ENCODE measurements around the gene CSTF2T. TPM values are rescaled to one million over a fixed set of nuclear protein-coding genes. Genes with fewer than 3 reads are reported as not detected.

CSTF2T gene
- total RNA-seq, 1 donor from 2014 or later = 15.3 TPM

DNA sequence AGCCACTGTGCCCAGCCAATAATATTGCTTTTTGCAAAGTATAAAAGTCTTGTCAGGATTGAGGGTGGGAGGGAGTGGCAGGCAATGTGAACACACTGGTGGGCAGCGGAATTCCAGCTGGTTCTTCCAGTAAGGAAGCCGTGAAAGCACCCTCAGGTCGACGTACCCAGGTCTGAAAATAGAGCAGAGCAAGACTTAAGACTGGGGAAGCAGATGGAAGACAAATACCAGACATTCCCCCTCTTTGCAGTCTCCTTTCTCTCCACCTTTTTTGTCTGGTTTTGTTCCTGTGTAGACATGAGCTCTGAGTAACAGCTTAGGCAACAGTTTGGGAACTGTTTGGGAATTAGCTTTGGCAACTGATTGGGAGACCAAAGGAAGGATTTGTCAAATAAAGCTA lies 17.6 kb upstream of the CSTF2T start:
- no peaks in the 10 kb centered on the region for H3K36me3 ChIP-seq
- TF ChIP-seq, protein P1, sequence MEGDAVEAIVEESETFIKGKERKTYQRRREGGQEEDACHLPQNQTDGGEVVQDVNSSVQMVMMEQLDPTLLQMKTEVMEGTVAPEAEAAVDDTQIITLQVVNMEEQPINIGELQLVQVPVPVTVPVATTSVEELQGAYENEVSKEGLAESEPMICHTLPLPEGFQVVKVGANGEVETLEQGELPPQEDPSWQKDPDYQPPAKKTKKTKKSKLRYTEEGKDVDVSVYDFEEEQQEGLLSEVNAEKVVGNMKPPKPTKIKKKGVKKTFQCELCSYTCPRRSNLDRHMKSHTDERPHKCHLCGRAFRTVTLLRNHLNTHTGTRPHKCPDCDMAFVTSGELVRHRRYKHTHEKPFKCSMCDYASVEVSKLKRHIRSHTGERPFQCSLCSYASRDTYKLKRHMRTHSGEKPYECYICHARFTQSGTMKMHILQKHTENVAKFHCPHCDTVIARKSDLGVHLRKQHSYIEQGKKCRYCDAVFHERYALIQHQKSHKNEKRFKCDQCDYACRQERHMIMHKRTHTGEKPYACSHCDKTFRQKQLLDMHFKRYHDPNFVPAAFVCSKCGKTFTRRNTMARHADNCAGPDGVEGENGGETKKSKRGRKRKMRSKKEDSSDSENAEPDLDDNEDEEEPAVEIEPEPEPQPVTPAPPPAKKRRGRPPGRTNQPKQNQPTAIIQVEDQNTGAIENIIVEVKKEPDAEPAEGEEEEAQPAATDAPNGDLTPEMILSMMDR (IDR thresholded peaks at IDR 0.05) = no peak
- no peak overlapping the region for H3K4me3 ChIP-seq
- intact Hi-C loops (cut with DNase I) = no loop called here
- no peak overlapping the region for H3K27ac ChIP-seq
- no peaks in the 10 kb centered on the region for H3K27me3 ChIP-seq
- H3K9me3 ChIP-seq = no peaks in the 10 kb centered on the region
- no peaks in the 10 kb centered on the region for H3K4me1 ChIP-seq
- DNase-seq (no peak), ATAC-seq (no peak)

DNA sequence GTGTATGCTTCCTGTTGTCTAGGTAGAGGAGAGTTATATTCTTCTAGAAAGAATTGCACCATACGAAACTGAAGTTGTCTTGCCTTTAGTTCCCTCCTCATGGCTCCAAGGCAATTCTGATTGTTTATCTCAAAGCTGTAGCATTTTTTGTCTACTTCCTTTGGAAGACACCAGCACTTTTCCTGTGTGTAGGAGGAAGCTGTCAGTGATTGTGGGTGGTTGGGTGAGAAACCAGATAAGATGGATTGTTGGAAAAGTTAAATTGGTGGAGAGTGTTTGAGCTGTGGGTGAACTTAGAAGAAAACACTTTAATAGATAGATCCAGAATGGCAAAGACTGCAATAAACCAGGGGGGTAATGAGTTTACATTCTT lies 12.1 kb upstream of the CSTF2T start:
- Histone ChIP-seq H3K4me3 (no peak overlapping the region), H3K27me3 (no peaks in the 10 kb centered on the region)

DNA sequence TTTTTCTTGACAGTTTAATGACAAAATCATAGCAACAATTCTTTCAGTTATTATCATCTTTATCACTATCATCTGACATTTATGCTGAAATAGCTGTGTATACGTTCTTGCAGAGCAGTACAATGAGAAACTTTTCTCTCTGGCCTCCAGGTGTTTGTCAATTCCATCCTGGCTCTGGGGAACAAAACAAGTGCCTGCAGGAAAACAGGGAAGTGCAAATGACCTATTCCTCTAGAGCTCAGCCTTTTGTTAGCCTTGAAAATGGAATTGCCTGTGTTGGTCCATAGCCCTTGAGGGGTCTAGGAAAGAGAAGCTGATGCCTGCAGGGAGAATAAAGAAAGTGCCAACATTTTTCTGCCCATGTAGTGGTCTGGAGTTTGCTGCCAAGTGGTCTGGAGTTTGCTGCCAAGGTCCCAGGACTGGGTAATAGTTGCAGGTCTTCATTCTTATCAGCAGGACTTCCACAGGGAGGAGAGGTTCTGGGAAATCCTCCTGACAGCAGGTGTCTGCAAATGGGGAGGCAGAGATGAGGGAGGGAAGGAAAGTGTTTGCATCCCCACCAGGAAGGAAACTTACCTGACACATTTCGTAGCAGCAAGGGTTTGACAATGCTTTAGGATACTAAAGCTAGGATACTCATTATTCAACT lies 10.1 kb upstream of the CSTF2T start:
- ATAC-seq (no peak), DNase-seq (no peak)
- H3K27me3 ChIP-seq = no peaks in the 10 kb centered on the region
- H3K4me3 ChIP-seq = no peak overlapping the region
- no peak overlapping the region for H3K27ac ChIP-seq
- H3K36me3 ChIP-seq = no peaks in the 10 kb centered on the region
- H3K9me3 ChIP-seq = no peaks in the 10 kb centered on the region
- TF ChIP-seq, protein P1 (IDR thresholded peaks at IDR 0.05) = no peak
- intact Hi-C loops (cut with DNase I) = no loop called here
- H3K4me1 ChIP-seq = no peaks in the 10 kb centered on the region

More for the DNA sequence above, 12.1 kb upstream of the CSTF2T start:
- DNase-seq (no peak), ATAC-seq (no peak)
- H3K9me3 ChIP-seq = no peaks in the 10 kb centered on the region
- intact Hi-C loops (cut with DNase I) = no loop called here
- no peaks in the 10 kb centered on the region for H3K4me1 ChIP-seq
- no peaks in the 10 kb centered on the region for H3K36me3 ChIP-seq
- no peak overlapping the region for H3K27ac ChIP-seq
- TF ChIP-seq, protein P1 (IDR thresholded peaks at IDR 0.05) = no peak

DNA sequence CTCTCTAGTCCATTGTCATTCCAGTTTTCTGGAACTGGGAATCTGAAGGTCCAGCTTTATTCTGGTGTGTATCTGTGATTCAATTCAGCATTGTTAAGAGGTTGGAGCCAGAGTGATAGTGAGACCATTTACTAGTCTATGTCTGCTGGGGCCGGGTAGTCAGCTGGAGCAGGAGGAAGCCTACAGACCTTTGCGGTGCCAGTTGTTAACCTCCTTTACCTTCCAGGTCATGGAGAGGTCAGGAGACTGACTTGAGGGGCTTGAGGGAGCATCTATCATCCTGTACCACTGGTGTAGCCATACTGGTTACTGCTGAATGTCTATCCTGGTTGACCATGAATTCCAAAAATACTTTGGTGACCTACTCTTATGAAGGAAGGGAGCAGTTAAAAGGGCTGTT lies 9.2 kb upstream of the CSTF2T start:
- intact Hi-C loops (cut with DNase I) = no loop called here
- no peak overlapping the region for H3K27ac ChIP-seq
- DNase-seq = no peak
- H3K9me3 ChIP-seq = no peaks in the 10 kb centered on the region
- TF ChIP-seq, protein P1 (IDR thresholded peaks at IDR 0.05) = no peak
- H3K36me3 ChIP-seq = no peaks in the 10 kb centered on the region
- ATAC-seq = no peak
- no peaks in the 10 kb centered on the region for H3K27me3 ChIP-seq
- H3K4me3 ChIP-seq = no peak overlapping the region
- H3K4me1 ChIP-seq = no peaks in the 10 kb centered on the region

DNA sequence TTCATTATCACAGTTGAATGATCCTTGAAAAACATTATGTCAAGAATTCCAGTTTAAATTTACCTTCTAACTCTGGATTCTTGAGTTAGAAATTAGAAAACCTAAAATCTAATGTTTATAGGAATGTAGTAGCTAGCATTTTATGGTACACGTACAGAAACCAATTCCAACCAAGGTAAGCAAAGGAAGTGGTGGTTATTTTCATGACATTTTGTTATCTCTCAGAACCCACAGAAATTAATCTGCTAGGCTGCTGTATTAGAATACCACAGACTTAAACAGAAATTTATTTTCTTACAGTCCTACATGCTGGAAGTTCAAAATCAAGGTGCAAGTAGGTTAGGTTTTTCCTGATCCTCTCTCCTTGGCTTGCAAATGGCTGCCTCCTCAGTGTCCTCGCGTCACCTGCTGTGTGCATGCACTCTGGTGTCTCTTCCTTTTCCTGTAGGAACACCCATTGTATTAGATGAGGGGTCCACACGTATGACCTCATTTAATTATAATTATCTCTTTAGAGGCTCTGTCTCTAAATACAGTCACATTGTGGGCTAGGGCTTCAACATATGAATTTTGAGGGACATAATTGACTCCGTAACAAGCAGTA lies 8.5 kb upstream of the CSTF2T start:
- H3K9me3 ChIP-seq = no peaks in the 10 kb centered on the region
- H3K27ac ChIP-seq = no peak overlapping the region
- H3K36me3 ChIP-seq = no peaks in the 10 kb centered on the region
- H3K27me3 ChIP-seq = no peaks in the 10 kb centered on the region
- no peaks in the 10 kb centered on the region for H3K4me1 ChIP-seq
- no peak for ATAC-seq
- TF ChIP-seq, protein P1 (IDR thresholded peaks at IDR 0.05) = no peak
- DNase-seq = no peak
- intact Hi-C loops (cut with DNase I) = no loop called here
- H3K4me3 ChIP-seq = no peak overlapping the region

All from upper lobe of right lung (tissue), 1 donor.